Neural progenitor cell (in vitro differentiated cells): Measurements from ENCODE around the gene RILPL1.

Experiments
- EZH2phosphoT487 ChIP-seq: fragments of 200-600 bp; sonication (generic); IDR thresholded peaks from 2 replicates; pipeline ENCODE4 v1.6.1; 2017; ENCODE audit warnings: antibody characterized with exemption
- TF ChIP-seq, protein P1 (sequence below): fragments of 200-600 bp; sonication (generic); IDR thresholded peaks from 2 replicates; pipeline ENCODE4 v1.5.1; 2017; ENCODE audit warnings: antibody characterized with exemption, mild to moderate bottlenecking

DNA sequence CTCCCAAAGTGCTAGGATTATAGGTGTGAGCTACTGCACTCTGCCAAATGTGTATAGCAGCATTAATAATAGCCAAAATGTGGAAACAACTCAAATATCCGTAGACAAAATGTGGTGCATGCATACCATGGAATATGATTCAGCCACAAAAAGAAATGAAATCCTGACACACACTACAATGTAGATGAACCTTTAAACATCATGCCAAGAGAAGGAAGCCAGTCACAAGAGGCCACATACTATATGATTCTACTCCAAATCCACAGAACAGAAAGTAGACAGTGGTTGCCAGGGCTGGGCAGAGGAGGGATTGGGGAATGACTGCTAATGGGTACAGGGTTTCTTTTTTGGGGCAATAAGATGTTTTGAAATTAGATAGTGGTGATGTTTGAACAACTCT, 43.1 kb upstream of the RILPL1 start:
- TF ChIP-seq, protein P1, sequence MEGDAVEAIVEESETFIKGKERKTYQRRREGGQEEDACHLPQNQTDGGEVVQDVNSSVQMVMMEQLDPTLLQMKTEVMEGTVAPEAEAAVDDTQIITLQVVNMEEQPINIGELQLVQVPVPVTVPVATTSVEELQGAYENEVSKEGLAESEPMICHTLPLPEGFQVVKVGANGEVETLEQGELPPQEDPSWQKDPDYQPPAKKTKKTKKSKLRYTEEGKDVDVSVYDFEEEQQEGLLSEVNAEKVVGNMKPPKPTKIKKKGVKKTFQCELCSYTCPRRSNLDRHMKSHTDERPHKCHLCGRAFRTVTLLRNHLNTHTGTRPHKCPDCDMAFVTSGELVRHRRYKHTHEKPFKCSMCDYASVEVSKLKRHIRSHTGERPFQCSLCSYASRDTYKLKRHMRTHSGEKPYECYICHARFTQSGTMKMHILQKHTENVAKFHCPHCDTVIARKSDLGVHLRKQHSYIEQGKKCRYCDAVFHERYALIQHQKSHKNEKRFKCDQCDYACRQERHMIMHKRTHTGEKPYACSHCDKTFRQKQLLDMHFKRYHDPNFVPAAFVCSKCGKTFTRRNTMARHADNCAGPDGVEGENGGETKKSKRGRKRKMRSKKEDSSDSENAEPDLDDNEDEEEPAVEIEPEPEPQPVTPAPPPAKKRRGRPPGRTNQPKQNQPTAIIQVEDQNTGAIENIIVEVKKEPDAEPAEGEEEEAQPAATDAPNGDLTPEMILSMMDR: no peak
- no peak for TF ChIP-seq EZH2phosphoT487
